Thoracic aorta (tissue), 2 donors: ENCODE results near the gene KIF3A. TPM values are rescaled to one million over a fixed set of nuclear protein-coding genes. Genes with fewer than 3 reads are reported as not detected.

Experiments used
- ATAC-seq: fragments of 150-250 bp; one replicate; pipeline ENCODE4 v1.8.0; 2017; ENCODE audit warnings: low read depth; ENCODE audit not compliant: insufficient number of reproducible peaks, low FRiP score
- DNase-seq: peaks from one replicate; pipeline ENCODE4 v3.0.0-alpha.2; 2020; ENCODE audit warnings: low spot score
- H3K27ac ChIP-seq, 2 donors: fragments of 200-600 bp; sonication (generic); 1 replicate in 1 of 2; 2 replicates in 1 of 2; pipeline ENCODE4 v1.5.1; 2016; ENCODE audit warnings: mild to moderate bottlenecking in 2 of 2, moderate library complexity in 2 of 2
- H3K27me3 ChIP-seq: fragments of 200-600 bp; sonication (generic); replicated peaks from 2 replicates; pipeline ENCODE4 v1.6.0; 2016; ENCODE audit warnings: mild to moderate bottlenecking; ENCODE audit not compliant: insufficient read depth
- H3K36me3 ChIP-seq: fragments of 200-600 bp; sonication (generic); one replicate; pipeline ENCODE4 v1.5.1; 2016
- H3K4me1 ChIP-seq, 2 donors: fragments of 200-600 bp; sonication (generic); 1 replicate in 1 of 2; 2 replicates in 1 of 2; pipeline versions ENCODE4 v1.5.1 to v1.6.0; 2016; ENCODE audit warnings: low read depth in 2 of 2, mild to moderate bottlenecking in 1 of 2; ENCODE audit not compliant: control insufficient read depth in 1 of 2
- H3K4me3 ChIP-seq: fragments of 200-600 bp; sonication (generic); 2 replicates; pipeline ENCODE4 v1.5.1; 2016; ENCODE audit warnings: mild to moderate bottlenecking
- H3K9me3 ChIP-seq: fragments of 200-600 bp; sonication (generic); 2 replicates; pipeline ENCODE4 v1.5.1; 2016
- CTCF ChIP-seq: fragments of 200-600 bp; sonication (generic); IDR thresholded peaks from one replicate; pipeline ENCODE4 v1.5.1; 2019; ENCODE audit warnings: antibody characterized with exemption
- total RNA-seq, 2 donors: library from RNA; depleted of rRNA; stranded (reverse); fragments of >200 nt; gene quantifications; one replicate each; pipeline versions ENCODE4 v1.1.0 to v1.2.3, GENCODE V29; 2016

KIF3A gene
- total RNA-seq, 2 donors from 2014 or later: 3.7 to 5.9 TPM

- DNase-seq (no peak), ATAC-seq (no peak)
- TF ChIP-seq CTCF: no peak
- Histone ChIP-seq H3K36me3 (no peaks in the 10 kb centered on the region), H3K27ac (no peak overlapping the region), H3K27me3 (no peaks in the 10 kb centered on the region), H3K4me1 (no peaks in the 10 kb centered on the region), H3K9me3 (no peaks in the 10 kb centered on the region), H3K4me3 (no peak overlapping the region)
Measured at GRCh38 chr5:132718544-132719312, 18.6 kb downstream of the KIF3A start.

GRCh38 chr5:132714456-132715307 lies 22.7 kb downstream of the KIF3A start:
- no peaks in the 10 kb centered on the region for H3K36me3 ChIP-seq
- H3K4me1 ChIP-seq: no peaks in the 10 kb centered on the region
- no peaks in the 10 kb centered on the region for H3K9me3 ChIP-seq
- DNase-seq (no peak), ATAC-seq (no peak)
- peak; percentile 53 for TF ChIP-seq CTCF
- H3K4me3 ChIP-seq: peak overlapping the region; percentile 8
- no peaks in the 10 kb centered on the region for H3K27me3 ChIP-seq
- no peak overlapping the region for H3K27ac ChIP-seq

- H3K4me1 ChIP-seq: no peaks in the 10 kb centered on the region
- H3K9me3 ChIP-seq: no peaks in the 10 kb centered on the region
- no peak for TF ChIP-seq CTCF
- ATAC-seq (no peak), DNase-seq (no peak)
- H3K36me3 ChIP-seq: no peaks in the 10 kb centered on the region
- H3K27ac ChIP-seq: no peak overlapping the region
- H3K4me3 ChIP-seq: no peak overlapping the region
- no peaks in the 10 kb centered on the region for H3K27me3 ChIP-seq
Measured at GRCh38 chr5:132708645-132709044, 28.7 kb downstream of the KIF3A start.

- Histone ChIP-seq H3K27me3 (no peaks in the 10 kb centered on the region), H3K9me3 (no peaks in the 10 kb centered on the region), H3K4me3 (no peak overlapping the region), H3K27ac (no peak overlapping the region), H3K36me3 (peaks cover 15% of the 10 kb centered on the region), H3K4me1 (no peaks in the 10 kb centered on the region)
- TF ChIP-seq CTCF: no peak
- no peak for ATAC-seq
- DNase-seq: no peak
Measured at GRCh38 chr5:132704875-132705274, 32.5 kb downstream of the KIF3A start.

GRCh38 chr5:132695956-132696355 lies 41.4 kb downstream of the KIF3A start:
- Histone ChIP-seq H3K27ac (no peak overlapping the region), H3K27me3 (no peaks in the 10 kb centered on the region), H3K9me3 (no peaks in the 10 kb centered on the region), H3K36me3 (peaks cover 7% of the 10 kb centered on the region), H3K4me3 (no peak overlapping the region), H3K4me1 (no peaks in the 10 kb centered on the region)
- DNase-seq: no peak
- no peak for ATAC-seq
- no peak for TF ChIP-seq CTCF
